ENCODE measurements around the gene WWOX.

Gene WWOX

GRCh38 chr16:78896280-78896679, 796.8 kb downstream of the WWOX start:
- DNase-seq, result no peak

DNA sequence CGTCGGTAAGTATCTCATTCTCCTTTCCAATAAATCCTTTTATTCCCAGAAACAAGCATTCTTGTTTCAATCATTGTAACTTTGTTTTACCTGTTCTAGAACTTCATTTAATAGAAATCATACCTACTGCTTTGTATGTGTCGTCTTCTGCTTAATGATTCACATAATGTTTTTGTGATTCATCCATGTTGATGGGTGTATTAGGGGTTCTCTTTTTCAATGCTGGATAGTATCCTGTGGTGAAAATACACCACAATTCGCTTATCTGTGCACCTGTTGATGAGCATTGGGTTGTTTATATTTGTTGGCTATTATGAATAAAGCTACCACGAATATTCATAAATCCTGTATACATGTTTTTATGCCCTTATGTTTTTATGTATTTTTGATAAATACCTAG, 797.8 kb downstream of the WWOX start:
- DNase-seq, result no peak

- no peak for DNase-seq
Measured at GRCh38 chr16:78900044-78900811, 800.8 kb downstream of the WWOX start.

- DNase-seq, result no peak
Measured at GRCh38 chr16:78900966-78901365, 801.5 kb downstream of the WWOX start.

DNA sequence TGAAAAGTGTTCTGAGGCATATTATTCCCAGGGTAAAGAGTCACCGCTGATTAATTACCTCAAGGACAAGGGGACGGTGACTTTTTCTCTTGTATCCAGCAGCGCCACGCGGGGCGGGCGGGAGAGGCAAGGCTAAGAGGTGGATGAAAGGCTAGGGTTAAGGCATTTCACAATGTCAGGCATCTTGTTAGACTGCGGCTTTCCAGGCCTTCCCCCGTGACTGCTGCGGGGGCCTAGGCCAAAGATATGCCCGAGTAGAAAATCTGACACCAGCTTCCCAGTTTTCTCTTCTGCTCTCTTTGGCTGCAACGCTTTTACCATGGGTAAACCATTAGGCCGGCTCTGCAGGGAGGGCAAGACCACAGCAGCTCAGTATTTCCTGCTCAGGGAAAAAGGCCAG, 802.9 kb downstream of the WWOX start:
- DNase-seq, result no peak

DNA sequence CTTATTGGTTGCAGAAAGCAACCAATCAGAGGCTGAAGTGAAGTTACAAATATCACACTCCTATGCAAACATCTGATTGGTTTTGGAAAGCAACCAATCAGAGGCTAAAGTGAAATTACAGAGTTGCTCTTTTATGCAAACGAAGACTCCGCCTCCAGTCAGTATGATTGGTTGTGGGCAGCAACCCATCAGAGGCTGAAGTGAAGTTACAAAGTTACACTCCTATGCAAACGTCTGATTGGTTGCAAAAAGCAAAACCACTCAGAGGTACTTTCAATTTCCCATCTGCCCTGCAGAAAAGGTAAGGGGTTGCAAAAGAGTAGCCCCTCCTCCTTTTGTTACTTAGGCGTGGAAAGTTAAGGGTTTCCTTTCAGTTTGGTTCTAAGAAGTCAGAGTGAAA, 803.8 kb downstream of the WWOX start:
- DNase-seq, result no peak

DNA sequence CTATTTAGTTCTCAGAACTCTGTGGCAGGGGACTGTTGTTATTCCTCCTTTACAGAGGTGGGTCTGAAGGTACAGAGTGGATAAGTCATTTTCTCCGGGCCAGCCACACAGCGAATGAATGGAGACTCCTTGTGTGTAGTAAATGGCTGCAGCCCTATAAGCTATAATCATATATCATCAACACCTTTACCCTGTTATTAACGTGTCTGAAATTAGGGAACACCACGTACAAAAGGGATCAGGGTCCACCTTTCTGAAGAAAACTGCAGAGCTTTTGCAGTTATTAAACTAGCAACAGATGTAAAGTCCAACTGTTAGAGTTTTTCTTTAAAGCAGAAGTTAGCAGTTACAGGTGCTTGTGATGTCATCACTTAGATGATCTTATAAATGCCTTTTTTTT, 804.4 kb downstream of the WWOX start:
- DNase-seq, result no peak

GRCh38 chr16:78906135-78906534, 806.7 kb downstream of the WWOX start:
- DNase-seq, result no peak

DNA sequence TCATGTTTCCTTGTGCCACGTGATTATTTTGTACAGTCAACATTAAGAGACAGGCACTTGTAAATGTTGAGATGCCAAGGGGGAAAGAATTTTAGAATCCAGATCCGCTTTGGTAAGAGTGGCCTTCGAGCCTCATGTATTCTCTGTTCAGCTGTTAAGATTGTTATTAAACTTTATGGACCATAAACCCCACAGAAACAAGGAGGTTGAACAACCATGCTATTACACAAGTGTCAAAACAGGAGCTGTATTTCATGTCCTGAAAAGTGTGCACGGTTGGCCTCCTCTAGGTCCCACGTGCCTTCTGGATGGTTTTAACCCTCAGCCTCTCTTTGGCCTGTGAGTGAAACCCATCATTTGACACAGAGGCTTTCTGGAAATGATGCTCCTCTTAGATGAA, 809.8 kb downstream of the WWOX start:
- DNase-seq, result no peak

DNA sequence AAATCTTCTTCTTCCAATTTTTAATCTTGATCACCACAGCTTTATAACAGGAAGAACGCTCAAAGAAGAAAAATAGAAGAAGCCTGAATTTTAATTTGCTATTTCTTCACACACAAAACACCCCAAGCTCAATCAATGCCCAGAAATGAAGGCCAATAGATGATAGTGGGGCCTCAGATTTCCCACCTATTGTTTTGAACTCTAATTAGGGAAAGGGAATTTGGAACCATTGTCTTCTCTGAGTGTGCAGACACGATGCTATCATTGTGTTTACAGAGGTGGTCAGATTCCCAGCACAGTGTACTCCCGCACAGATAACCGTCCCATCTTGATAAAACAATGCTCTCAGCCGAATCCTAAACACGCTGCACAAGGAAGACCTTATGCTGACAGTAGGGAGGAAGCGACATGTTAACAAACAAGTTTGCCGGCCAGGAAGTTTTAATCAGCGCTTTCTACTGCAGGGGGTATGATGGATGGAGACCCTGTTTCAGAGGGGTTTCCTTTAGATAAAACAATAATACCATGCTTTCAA, 816.4 kb downstream of the WWOX start:
- DNase-seq, result no peak

DNA sequence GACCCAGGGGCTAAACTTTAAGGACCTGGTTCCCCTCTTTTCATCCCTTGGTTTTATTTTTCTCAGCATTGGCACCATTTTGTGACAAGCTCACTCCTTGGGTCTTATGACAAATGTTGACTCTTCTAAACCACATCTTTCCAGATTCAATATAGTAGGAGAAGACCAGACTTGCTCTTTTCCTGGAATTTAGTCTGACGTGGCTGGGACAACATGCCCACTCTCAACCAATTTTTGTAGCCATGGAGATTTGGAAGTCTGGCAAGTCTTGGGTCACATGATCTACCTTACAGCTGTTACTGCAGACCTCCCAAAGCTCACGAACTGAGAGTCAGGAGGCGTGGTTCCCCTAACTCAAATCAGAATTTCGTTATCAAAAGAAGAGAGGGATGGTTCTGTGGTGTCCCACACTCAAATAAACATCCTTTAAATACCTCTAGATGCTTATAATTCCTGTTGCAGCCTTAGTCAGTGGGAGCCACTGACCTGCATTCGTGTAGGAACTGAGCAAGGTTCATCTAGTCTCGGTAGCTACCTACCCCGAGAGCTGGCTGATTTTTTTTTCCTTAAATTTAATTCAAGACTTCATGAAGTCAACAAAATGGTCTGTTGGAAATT, 817.6 kb downstream of the WWOX start:
- no peak for DNase-seq

DNA sequence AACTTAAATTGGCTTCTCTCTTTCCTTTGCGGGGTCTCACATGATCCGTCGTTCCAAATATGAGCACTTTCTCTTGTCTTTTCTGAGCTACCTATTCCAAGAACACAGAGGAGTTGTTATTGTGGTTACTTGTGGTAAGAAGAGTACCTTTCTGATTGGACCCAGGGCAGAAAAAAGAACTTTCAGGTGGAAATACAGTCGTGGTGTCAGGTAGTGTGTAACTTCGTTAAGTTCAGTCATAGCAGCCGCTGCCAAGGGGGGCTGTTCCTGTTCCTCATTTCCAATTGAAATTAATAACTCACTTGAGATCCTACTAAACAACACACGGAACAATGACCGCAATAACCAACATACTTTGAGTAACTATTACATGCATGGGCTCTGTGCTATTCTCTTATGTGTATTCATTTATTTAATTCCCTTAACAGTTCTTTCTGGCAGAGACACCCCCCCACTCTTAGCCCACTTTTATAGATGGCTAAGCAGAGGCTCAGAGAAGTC, 819.4 kb downstream of the WWOX start:
- DNase-seq, result no peak

DNA sequence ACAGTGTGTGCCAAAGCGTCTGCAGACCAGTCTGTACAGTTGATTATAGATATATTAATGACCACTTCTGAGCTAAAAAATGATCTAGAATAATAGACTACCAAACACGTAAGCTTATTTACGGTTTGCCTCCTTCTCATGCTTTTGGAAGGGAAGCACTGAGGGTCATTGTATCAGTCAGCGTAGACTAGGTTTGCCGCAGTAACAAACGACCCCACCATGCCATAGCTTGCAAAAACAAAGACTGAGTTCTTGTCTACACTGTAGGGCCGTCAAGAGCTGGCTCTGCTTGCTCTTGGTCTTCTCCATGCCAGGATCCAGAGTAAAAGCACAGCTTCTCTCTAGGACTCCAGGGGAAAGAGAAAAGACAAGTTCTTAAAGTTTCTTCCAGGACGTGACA, 820.4 kb downstream of the WWOX start:
- DNase-seq, result no peak

- no peak for DNase-seq
Measured at GRCh38 chr16:78920621-78921020, 821.2 kb downstream of the WWOX start.

DNA sequence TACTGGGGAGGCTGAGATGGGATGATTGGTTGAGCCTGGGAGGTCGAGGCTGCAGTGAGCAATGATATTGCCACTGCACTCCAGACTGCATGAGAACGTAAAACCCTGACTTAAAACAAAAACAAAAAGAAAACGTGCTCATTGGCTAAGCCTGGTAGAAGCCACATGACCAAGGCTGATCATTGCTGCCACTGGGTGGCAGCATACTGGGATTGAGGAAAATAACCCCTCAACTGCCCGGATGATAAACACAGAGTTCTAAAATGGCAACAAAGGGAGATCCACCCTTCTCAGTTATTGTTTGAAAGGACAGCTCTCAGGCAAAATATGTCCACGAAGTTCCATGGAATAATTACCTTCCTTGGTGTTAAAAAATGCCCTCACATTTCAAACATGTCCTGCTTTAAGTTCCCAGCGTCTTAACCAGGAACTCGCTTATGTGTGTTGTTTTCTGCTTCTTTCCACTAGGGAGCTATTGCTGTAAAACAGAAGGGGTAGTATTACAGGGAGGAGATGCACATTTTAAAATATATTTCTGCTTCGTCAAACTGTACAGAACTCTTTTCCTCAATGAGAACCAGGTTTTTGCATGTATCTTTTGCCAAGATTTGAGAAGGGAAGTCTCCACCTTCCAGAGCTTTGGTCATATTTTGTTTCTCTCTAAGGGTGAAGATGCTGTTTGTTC, 825.8 kb downstream of the WWOX start:
- no peak for DNase-seq

DNA sequence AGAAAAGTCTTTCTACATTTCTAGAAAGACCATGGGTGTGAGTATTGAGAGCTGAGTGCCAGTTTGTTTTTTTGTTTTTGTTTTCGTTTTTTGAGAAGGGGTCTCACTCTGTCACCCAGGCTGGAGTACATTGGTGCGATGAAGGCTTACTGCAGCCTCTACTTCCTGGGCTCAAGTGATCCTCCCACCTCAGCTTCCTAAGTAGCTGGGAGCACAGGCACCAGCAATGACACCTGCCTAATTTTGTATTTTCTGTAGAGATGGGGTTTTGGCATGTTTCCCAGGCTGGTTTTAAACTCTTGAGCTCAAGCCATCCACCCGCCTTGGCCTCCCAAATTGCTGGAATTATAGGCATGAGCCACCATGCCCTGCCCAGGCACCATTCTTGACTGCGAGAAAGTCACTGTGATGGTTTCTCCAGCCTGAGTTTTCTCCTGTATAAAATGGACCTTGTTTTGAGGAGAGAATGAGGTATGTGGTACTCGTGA, 827.3 kb downstream of the WWOX start:
- no peak for DNase-seq

GRCh38 chr16:78927766-78928165, 828.3 kb downstream of the WWOX start:
- DNase-seq, result no peak

GRCh38 chr16:78929841-78930240, 830.4 kb downstream of the WWOX start:
- no peak for DNase-seq

GRCh38 chr16:78930561-78930960, 831.1 kb downstream of the WWOX start:
- no peak for DNase-seq

GRCh38 chr16:78931267-78931666, 831.8 kb downstream of the WWOX start:
- no peak for DNase-seq

DNA sequence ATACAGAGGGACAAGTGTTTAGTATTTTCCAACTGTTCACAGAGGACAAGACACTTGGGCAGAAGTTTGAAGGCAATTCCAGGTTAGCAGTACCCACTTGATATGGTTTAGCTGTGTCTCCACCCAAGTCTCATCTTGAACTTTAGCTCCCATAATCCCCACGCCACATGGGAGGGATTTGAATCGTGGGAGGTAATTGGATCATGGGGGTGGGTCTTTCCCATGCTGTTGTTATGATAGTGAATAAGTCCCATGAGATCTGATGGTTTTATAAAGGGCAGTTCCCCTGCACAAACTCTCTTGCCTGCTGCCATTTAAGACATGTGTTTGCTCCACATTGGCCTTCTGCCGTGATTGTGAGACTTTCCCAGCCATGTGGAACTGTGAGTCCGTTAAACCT, 832.2 kb downstream of the WWOX start:
- no peak for DNase-seq

DNA sequence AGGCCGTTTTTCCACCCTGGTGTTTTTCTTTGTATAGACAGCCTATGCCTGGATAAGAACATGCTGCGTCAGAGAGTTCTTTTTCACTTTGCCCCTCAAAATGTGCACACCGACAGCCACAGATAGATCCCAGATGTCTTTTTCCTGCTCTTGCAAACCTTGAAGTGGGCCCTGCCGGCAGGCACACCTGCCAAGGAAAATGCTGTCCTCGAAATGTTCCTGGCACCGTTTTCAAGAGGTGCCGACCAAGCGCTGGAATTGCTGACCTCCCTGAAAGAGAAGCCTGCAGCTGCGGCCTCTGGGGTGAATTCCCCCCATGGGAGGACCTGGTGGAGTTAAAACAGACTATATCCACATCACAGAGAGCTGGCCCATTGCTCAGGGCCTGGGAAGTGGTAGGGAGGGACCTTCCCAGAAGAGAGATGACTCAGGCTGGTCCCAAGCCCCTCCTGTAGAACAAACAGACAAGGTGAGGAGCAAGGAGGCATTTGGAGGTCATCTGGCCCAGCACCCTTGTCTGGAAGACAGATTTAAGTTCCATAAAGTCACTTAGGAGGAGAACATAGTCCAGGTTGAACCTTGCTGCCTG, 833.0 kb downstream of the WWOX start:
- no peak for DNase-seq

- no peak for DNase-seq
Measured at GRCh38 chr16:78936060-78936459, 836.6 kb downstream of the WWOX start.
